ENCODE data around the gene C1orf232.

The C1orf232 gene

DNA sequence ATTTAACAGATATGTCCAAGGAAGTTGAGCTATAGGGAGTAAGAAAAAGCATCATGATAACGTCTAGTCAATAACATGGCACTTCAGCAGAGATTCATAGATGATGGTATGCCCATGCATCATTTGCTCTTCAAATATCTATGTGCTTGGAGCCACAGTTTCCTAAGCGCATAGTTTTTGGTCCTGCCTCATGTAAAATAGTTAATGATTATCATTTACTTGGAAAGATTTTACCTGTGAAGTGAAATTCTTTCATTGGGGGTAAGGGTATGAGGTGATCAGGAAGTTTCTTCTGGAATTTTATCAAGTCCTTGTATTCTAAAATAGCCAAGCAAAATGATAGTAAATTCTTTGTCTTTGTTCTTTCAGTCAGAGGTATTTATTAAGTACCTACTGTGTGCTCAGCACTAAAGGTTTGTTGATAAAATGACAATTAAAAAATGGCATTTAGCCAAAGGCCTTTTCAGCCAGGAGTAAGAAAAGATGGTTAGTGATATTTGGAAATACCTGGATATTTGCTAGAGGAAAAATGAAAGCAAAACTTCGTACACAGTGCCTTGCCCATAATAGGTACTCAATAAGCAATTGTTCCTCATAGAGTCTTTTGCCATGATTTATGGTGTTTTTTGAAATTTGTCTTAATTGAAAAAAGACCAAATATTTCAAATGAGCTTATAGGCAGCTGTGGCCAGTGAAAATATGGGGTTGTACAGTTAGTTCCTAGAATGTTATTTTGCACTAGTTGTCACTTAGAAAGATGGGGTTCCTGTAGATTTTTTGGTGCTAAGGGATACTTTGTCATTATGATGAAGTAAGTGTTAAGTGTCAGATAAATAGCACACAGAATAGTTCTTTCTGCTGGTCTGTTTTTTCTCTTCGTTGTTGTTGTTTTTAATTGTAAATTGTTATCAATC lies 44.1 kb downstream of the C1orf232 start:
- DNase-seq (ENCODE audit: low read depth in 2 of 2) = no peak

DNA sequence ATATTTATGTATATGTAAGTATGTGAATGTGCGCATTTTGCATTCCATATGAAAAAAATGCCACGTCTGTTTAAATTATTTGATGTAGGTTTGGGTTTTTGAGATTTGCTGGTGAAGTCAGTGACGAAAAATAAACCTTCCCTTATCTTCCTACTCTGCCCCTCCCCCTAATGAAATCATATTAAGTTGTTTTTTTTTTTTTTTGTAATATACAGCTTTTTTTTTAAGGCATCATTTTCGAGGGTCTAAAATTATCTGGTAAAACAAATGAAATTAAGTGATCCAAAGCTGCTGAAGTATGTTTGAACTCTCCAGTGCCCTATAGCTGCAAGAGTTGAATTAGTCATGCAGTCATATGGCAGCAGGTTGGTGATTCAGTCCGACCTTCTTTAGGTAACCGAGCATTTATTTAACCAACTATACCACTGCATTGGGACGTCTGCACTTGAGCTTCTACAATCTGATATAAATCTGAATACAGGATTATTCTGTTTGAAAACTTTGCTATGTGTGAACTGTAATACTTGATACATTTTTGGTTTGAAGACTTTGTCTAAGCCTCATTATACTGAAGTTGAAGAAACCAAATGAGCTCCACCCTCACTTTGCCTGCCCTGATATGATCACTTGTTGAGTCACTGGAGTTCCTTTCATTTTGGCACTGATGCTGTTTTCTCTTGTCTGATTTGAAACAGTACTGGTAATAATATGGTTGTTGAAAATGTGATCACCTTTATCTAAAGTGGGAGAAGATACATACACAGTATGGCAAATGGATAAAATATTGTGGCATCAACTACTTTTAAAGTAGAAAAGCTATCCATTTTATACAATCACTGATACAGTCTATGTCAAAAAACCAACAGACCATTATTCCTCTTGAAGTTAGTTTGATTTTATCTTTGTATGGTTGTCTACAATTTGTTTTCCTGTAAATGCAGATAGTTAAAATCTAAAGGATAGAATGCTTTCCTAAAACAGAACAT lies 45.5 kb downstream of the C1orf232 start:
- DNase-seq (ENCODE audit: low read depth in 2 of 2) = no peak

DNA sequence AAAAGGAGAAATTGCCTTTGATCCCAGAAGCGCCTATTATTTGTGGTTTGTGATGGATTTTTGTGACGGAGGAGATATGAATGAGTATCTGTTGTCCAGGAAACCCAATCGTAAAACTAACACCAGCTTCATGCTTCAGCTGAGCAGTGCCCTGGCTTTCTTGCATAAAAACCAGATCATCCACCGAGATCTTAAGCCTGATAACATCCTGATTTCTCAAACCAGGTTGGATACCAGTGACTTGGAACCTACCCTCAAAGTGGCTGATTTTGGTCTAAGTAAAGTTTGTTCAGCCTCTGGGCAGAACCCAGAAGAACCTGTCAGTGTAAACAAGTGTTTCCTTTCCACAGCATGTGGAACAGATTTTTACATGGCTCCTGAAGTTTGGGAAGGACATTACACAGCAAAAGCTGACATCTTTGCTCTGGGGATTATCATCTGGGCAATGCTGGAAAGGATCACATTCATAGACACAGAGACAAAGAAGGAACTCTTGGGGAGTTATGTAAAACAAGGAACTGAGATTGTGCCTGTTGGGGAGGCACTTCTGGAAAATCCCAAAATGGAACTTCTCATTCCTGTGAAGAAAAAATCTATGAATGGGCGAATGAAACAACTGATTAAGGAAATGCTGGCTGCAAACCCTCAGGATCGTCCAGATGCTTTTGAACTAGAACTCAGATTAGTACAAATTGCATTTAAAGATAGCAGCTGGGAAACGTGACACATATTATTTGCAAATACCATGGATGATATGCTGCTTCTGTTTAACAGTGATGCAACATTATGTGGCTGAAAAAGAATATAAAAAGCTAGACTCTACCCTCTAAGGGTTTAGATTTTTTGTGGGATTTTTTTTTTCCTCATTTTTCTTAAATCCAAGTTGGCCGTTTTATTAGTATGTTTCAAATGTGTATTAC lies 46.6 kb downstream of the C1orf232 start:
- no peak for DNase-seq (ENCODE audit: low read depth in 2 of 2)

- no peak for DNase-seq (ENCODE audit: low read depth in 2 of 2)
Observed at GRCh38 chr1:26119892-26120608, 48.7 kb downstream of the C1orf232 start.

GRCh38 chr1:26114165-26114927 lies 54.4 kb downstream of the C1orf232 start:
- no peak for DNase-seq (ENCODE audit: low read depth in 2 of 2)

Measured in stimulated activated CD8-positive, alpha-beta memory T cell treated with anti-CD3 and anti-CD28 coated beads, Interleukin-15, amount 100 ng/mL, for 48 hours (primary cell).